PC-9 (cell line): ENCODE data around the gene WFDC1. TPM values are rescaled to one million over a fixed set of nuclear protein-coding genes. Genes with fewer than 3 reads are reported as not detected.

Source experiments
- BruUV-seq: library from RNA; stranded (reverse); fragments of 400-500 nt; replicated peaks from 2 replicates; lab custom pipeline; 2021; lab: Mats Ljungman, UMichigan
- CTCF ChIA-PET: fragments of 300-600 bp; sonication (Branson Sonifier 250); formaldehyde crosslinking; loops from one replicate; lab custom pipeline; 2022; ENCODE audit warnings: antibody characterized with exemption; lab: Charles Lee
- POLR2A ChIA-PET: fragments of 300-600 bp; sonication (Branson Sonifier 250); formaldehyde crosslinking; loops from one replicate; lab custom pipeline; 2022; ENCODE audit warnings: antibody characterized with exemption; ENCODE audit not compliant: unreplicated experiment; lab: Charles Lee
- DNase-seq, 2 experiments: peaks; one replicate each; pipeline versions ENCODE4 v3.0.0 to v3.0.0-alpha.2; 2015 to 2022; ENCODE audit warnings: mixed read lengths in 1 of 2
- H2AFZ ChIP-seq: fragments of 200-600 bp; sonication (generic); 2 replicates; pipeline ENCODE4 v1.8.1; 2017; ENCODE audit warnings: antibody characterized with exemption
- H3F3A ChIP-seq: fragments of 200-600 bp; sonication (generic); 2 replicates; pipeline ENCODE4 v1.8.1; 2017; ENCODE audit warnings: antibody characterized with exemption, mild to moderate bottlenecking, low read depth; ENCODE audit not compliant: insufficient read depth
- H3K27ac ChIP-seq: fragments of 200-600 bp; sonication (generic); 2 replicates; pipeline ENCODE4 v1.6.1; 2016; ENCODE audit warnings: mixed run types
- H3K27me3 ChIP-seq: fragments of 200-600 bp; sonication (generic); 2 replicates; pipeline ENCODE4 v1.6.1; 2016; ENCODE audit warnings: low read depth, mixed run types; ENCODE audit not compliant: insufficient read depth
- H3K36me3 ChIP-seq: fragments of 200-600 bp; sonication (generic); 2 replicates; pipeline ENCODE4 v1.6.1; 2016; ENCODE audit warnings: low read depth, mixed run types
- H3K4me1 ChIP-seq: fragments of 200-600 bp; sonication (generic); replicated peaks from 2 replicates; pipeline ENCODE4 v1.6.1; 2016; ENCODE audit warnings: mixed run types; ENCODE audit not compliant: insufficient read depth
- H3K4me2 ChIP-seq: fragments of 200-600 bp; sonication (generic); 2 replicates; pipeline ENCODE4 v1.6.1; 2017; ENCODE audit warnings: mixed run types
- H3K4me3 ChIP-seq: fragments of 200-600 bp; sonication (generic); 2 replicates; pipeline ENCODE4 v1.6.1; 2016; ENCODE audit warnings: mixed run types
- H3K79me2 ChIP-seq: fragments of 200-600 bp; sonication (generic); 2 replicates; pipeline ENCODE4 v1.6.1; 2017; ENCODE audit warnings: low read depth, mixed run types
- H3K9me2 ChIP-seq: fragments of 200-600 bp; sonication (generic); 2 replicates; pipeline ENCODE4 v1.8.1; 2017; ENCODE audit warnings: mild to moderate bottlenecking; ENCODE audit not compliant: insufficient read depth
- H3K9me3 ChIP-seq: fragments of 200-600 bp; sonication (generic); 2 replicates; pipeline ENCODE4 v1.8.1; 2016; ENCODE audit warnings: low read depth; ENCODE audit not compliant: insufficient read depth
- H4K20me1 ChIP-seq: fragments of 200-600 bp; sonication (generic); 2 replicates; pipeline ENCODE4 v1.8.1; 2017; ENCODE audit not compliant: insufficient read depth
- CTCF ChIP-seq: fragments of 200-600 bp; sonication (generic); conservative IDR thresholded peaks from 2 replicates; pipeline ENCODE4 v1.6.1; 2017; ENCODE audit warnings: mixed run types, antibody characterized with exemption, mild to moderate bottlenecking, moderate library complexity
- EZH2 ChIP-seq: fragments of 200-600 bp; sonication (generic); IDR thresholded peaks from 2 replicates; pipeline ENCODE4 v1.8.0; 2017; ENCODE audit warnings: antibody characterized with exemption, low read depth
- intact Hi-C: fragments of 100-400 bp; cut with micrococcal nuclease; formaldehyde crosslinking; loops from one replicate; pipeline ENCODE4 v1.10.0; 2022; ENCODE audit not compliant: unreplicated experiment
- total RNA-seq: library from RNA; stranded (reverse); gene quantifications from 2 replicates; pipeline ENCODE4 v1.2.3, GENCODE V29; 2021

Gene WFDC1
- total RNA-seq, 1 experiment from 2014 or later: not detected

- H3F3A ChIP-seq: peaks cover 4% of the 10 kb centered on the region; the same call in 1 of the 2 replicates
- POLR2A ChIA-PET: no interaction called here
- H3K4me1 ChIP-seq: peaks cover 12% of the 10 kb centered on the region
- CTCF ChIA-PET: no interaction called here
- no peaks in the 10 kb centered on the region for H4K20me1 ChIP-seq
- TF ChIP-seq EZH2 (no peak), CTCF (no peak)
- H3K27ac ChIP-seq: no peak overlapping the region
- no peak for DNase-seq
- no peaks in the 10 kb centered on the region for H3K36me3 ChIP-seq
- intact Hi-C loops: no loop called here
- no peaks in the 10 kb centered on the region for H3K9me2 ChIP-seq
- BruUV-seq: no TSS peak
- H3K4me3 ChIP-seq: no peak overlapping the region
- no peaks in the 10 kb centered on the region for H3K79me2 ChIP-seq
- H3K4me2 ChIP-seq: no peak overlapping the region
- H3K9me3 ChIP-seq: no peaks in the 10 kb centered on the region
- H3K27me3 ChIP-seq: no peaks in the 10 kb centered on the region
- H2AFZ ChIP-seq: no peak overlapping the region
Measured at GRCh38 chr16:84344781-84345180, 50.1 kb downstream of the WFDC1 start.

GRCh38 chr16:84347161-84347560, 52.5 kb downstream of the WFDC1 start:
- H3F3A ChIP-seq: peaks cover 4% of the 10 kb centered on the region; the same call in 1 of the 2 replicates
- no peak for DNase-seq
- ChIA-PET POLR2A (no interaction called here), CTCF (no interaction called here)
- no TSS peak for BruUV-seq
- H3K79me2 ChIP-seq: no peaks in the 10 kb centered on the region
- H3K9me2 ChIP-seq: no peaks in the 10 kb centered on the region
- no peaks in the 10 kb centered on the region for H3K36me3 ChIP-seq
- H4K20me1 ChIP-seq: no peaks in the 10 kb centered on the region
- H3K27me3 ChIP-seq: no peaks in the 10 kb centered on the region
- no peak overlapping the region for H3K4me2 ChIP-seq
- TF ChIP-seq EZH2 (no peak), CTCF (no peak)
- intact Hi-C loops: no loop called here
- no peak overlapping the region for H2AFZ ChIP-seq
- H3K27ac ChIP-seq: no peak overlapping the region
- no peaks in the 10 kb centered on the region for H3K9me3 ChIP-seq
- no peaks in the 10 kb centered on the region for H3K4me1 ChIP-seq
- no peak overlapping the region for H3K4me3 ChIP-seq

- no peak for TF ChIP-seq CTCF
- no peak for TF ChIP-seq EZH2
- no TSS peak for BruUV-seq
- no peaks in the 10 kb centered on the region for H3K9me3 ChIP-seq
Measured at GRCh38 chr16:84348386-84348888, 53.8 kb downstream of the WFDC1 start.

More at GRCh38 chr16:84348386-84348888, 53.8 kb downstream of the WFDC1 start:
- H3K27ac ChIP-seq: no peak overlapping the region
- H2AFZ ChIP-seq: no peak overlapping the region
- H3K36me3 ChIP-seq: no peaks in the 10 kb centered on the region
- H3K9me2 ChIP-seq: no peaks in the 10 kb centered on the region
- no peaks in the 10 kb centered on the region for H3K27me3 ChIP-seq
- intact Hi-C loops: no loop called here
- ChIA-PET POLR2A (no interaction called here), CTCF (no interaction called here)
- no peaks in the 10 kb centered on the region for H3F3A ChIP-seq
- no peak for DNase-seq
- H3K79me2 ChIP-seq: no peaks in the 10 kb centered on the region
- H3K4me1 ChIP-seq: peaks cover under 1% of the 10 kb centered on the region; the same call in 1 of the 2 replicates
- H3K4me3 ChIP-seq: no peak overlapping the region
- no peaks in the 10 kb centered on the region for H4K20me1 ChIP-seq
- H3K4me2 ChIP-seq: no peak overlapping the region
